ENCODE results near the gene MMP14. TPM values are rescaled to one million over a fixed set of nuclear protein-coding genes. Genes with fewer than 3 reads are reported as not detected.
"Not testable (repeated sequence)": the region's sequence is repeated elsewhere in the genome, so short reads cannot be mapped to it uniquely, and the experiment has no call there.

Gene MMP14
- total and polyA plus RNA-seq, 4 donors: 60.5 to 262 (median 78.0) TPM

- Histone ChIP-seq H3K36me3 (ENCODE audit: control insufficient read depth, insufficient read depth, low read length) (peaks cover 49% of the 10 kb centered on the region), H3K27ac (ENCODE audit: low read depth, low read length) (peak overlapping the region; percentile 86), H3K4me3 (ENCODE audit: low read depth, low read length) (no peak overlapping the region), H3K27me3 (ENCODE audit: control insufficient read depth, insufficient read depth, low read length) (no peaks in the 10 kb centered on the region), H3K4me1 (ENCODE audit: control insufficient read depth, insufficient read depth, low read length) (peaks cover 48% of the 10 kb centered on the region), H3K9me3 (ENCODE audit: control insufficient read depth, insufficient read depth, low read length) (no peaks in the 10 kb centered on the region)
- WGBS (ENCODE audit: insufficient coverage): 88% methylated on average over 25 of the region's 26 CpGs
- no peak for DNase-seq (ENCODE audit: low read depth in 4 of 6, low spot score in 6 of 6)
Observed at GRCh38 chr14:22845821-22846625, 9.6 kb downstream of the MMP14 start.

- H3K4me1 ChIP-seq (ENCODE audit: control insufficient read depth, insufficient read depth, low read length): peaks cover 54% of the 10 kb centered on the region
Observed at GRCh38 chr14:22846811-22847307, 10.5 kb downstream of the MMP14 start.

GRCh38 chr14:22847661-22848341 lies 11.4 kb downstream of the MMP14 start:
- Histone ChIP-seq H3K27ac (ENCODE audit: low read depth, low read length) (peak overlapping the region; percentile 94), H3K27me3 (ENCODE audit: control insufficient read depth, insufficient read depth, low read length) (no peaks in the 10 kb centered on the region), H3K4me3 (ENCODE audit: low read depth, low read length) (no peak overlapping the region), H3K9me3 (ENCODE audit: control insufficient read depth, insufficient read depth, low read length) (no peaks in the 10 kb centered on the region), H3K4me1 (ENCODE audit: control insufficient read depth, insufficient read depth, low read length) (peaks cover 57% of the 10 kb centered on the region), H3K36me3 (ENCODE audit: control insufficient read depth, insufficient read depth, low read length) (peaks cover 38% of the 10 kb centered on the region)
- DNase-seq (ENCODE audit: low read depth in 4 of 6, low spot score in 6 of 6): peak in 1 of 6 donors; percentile 25
- WGBS (ENCODE audit: insufficient coverage): 84% methylated on average over 8 of the region's 14 CpGs

More at GRCh38 chr14:22846811-22847307, 10.5 kb downstream of the MMP14 start:
- Histone ChIP-seq H3K27me3 (ENCODE audit: control insufficient read depth, insufficient read depth, low read length) (no peaks in the 10 kb centered on the region), H3K36me3 (ENCODE audit: control insufficient read depth, insufficient read depth, low read length) (peaks cover 42% of the 10 kb centered on the region), H3K4me3 (ENCODE audit: low read depth, low read length) (no peak overlapping the region), H3K9me3 (ENCODE audit: control insufficient read depth, insufficient read depth, low read length) (no peaks in the 10 kb centered on the region), H3K27ac (ENCODE audit: low read depth, low read length) (peak overlapping the region; percentile 86)
- no peak for DNase-seq (ENCODE audit: low read depth in 4 of 6, low spot score in 6 of 6)
- 88% methylated on average over 11 of the region's 11 CpGs for WGBS (ENCODE audit: insufficient coverage)

- peak overlapping the region; percentile 94 for H3K27ac ChIP-seq (ENCODE audit: low read depth, low read length)
- DNase-seq (ENCODE audit: low read depth in 4 of 6, low spot score in 6 of 6): peak in 2 of 6 donors; percentile 60 to 93
- WGBS (ENCODE audit: insufficient coverage): 33% methylated on average over 2 of the region's 12 CpGs
- H3K36me3 ChIP-seq (ENCODE audit: control insufficient read depth, insufficient read depth, low read length): peaks cover 32% of the 10 kb centered on the region
- H3K4me3 ChIP-seq (ENCODE audit: low read depth, low read length): no peak overlapping the region
- peaks cover 64% of the 10 kb centered on the region for H3K4me1 ChIP-seq (ENCODE audit: control insufficient read depth, insufficient read depth, low read length)
- no peaks in the 10 kb centered on the region for H3K27me3 ChIP-seq (ENCODE audit: control insufficient read depth, insufficient read depth, low read length)
- no peaks in the 10 kb centered on the region for H3K9me3 ChIP-seq (ENCODE audit: control insufficient read depth, insufficient read depth, low read length)
Observed at GRCh38 chr14:22848351-22849164, 12.2 kb downstream of the MMP14 start.

GRCh38 chr14:22849212-22849819 lies 12.9 kb downstream of the MMP14 start:
- Histone ChIP-seq H3K36me3 (ENCODE audit: control insufficient read depth, insufficient read depth, low read length) (peaks cover 27% of the 10 kb centered on the region), H3K4me1 (ENCODE audit: control insufficient read depth, insufficient read depth, low read length) (peaks cover 64% of the 10 kb centered on the region), H3K9me3 (ENCODE audit: control insufficient read depth, insufficient read depth, low read length) (no peaks in the 10 kb centered on the region), H3K27ac (ENCODE audit: low read depth, low read length) (peak overlapping the region; percentile 94), H3K27me3 (ENCODE audit: control insufficient read depth, insufficient read depth, low read length) (no peaks in the 10 kb centered on the region), H3K4me3 (ENCODE audit: low read depth, low read length) (no peak overlapping the region)
- DNase-seq (ENCODE audit: low read depth in 4 of 6, low spot score in 6 of 6): peak in 1 of 6 donors; percentile 75
- 57% methylated on average over 10 of the region's 19 CpGs for WGBS (ENCODE audit: insufficient coverage)

GRCh38 chr14:22850944-22851764 lies 14.8 kb downstream of the MMP14 start:
- peaks cover 60% of the 10 kb centered on the region for H3K4me1 ChIP-seq (ENCODE audit: control insufficient read depth, insufficient read depth, low read length)

GRCh38 chr14:22852178-22852577 lies 15.8 kb downstream of the MMP14 start:
- DNase-seq (ENCODE audit: low read depth in 4 of 6, low spot score in 6 of 6); H3K9me3 ChIP-seq (ENCODE audit: control insufficient read depth, insufficient read depth, low read length); H3K27me3 ChIP-seq (ENCODE audit: control insufficient read depth, insufficient read depth, low read length); H3K27ac ChIP-seq (ENCODE audit: low read depth, low read length); H3K4me3 ChIP-seq (ENCODE audit: low read depth, low read length); H3K36me3 ChIP-seq (ENCODE audit: control insufficient read depth, insufficient read depth, low read length): not testable (repeated sequence)
- H3K4me1 ChIP-seq (ENCODE audit: control insufficient read depth, insufficient read depth, low read length): peaks cover 50% of the 10 kb centered on the region
- no CpG with 5 or more reads among the region's 12 CpGs for WGBS (ENCODE audit: insufficient coverage)

More at GRCh38 chr14:22850944-22851764, 14.8 kb downstream of the MMP14 start:
- H3K36me3 ChIP-seq (ENCODE audit: control insufficient read depth, insufficient read depth, low read length): peaks cover 8% of the 10 kb centered on the region
- no peak overlapping the region for H3K4me3 ChIP-seq (ENCODE audit: low read depth, low read length)
- WGBS (ENCODE audit: insufficient coverage): 83% methylated on average over 9 of the region's 9 CpGs
- H3K27ac ChIP-seq (ENCODE audit: low read depth, low read length): peak overlapping the region; percentile 78
- H3K27me3 ChIP-seq (ENCODE audit: control insufficient read depth, insufficient read depth, low read length): no peaks in the 10 kb centered on the region
- DNase-seq (ENCODE audit: low read depth in 4 of 6, low spot score in 6 of 6): peak in 1 of 6 donors; percentile 89
- H3K9me3 ChIP-seq (ENCODE audit: control insufficient read depth, insufficient read depth, low read length): no peaks in the 10 kb centered on the region

GRCh38 chr14:22852599-22852939 lies 16.2 kb downstream of the MMP14 start:
- DNase-seq (ENCODE audit: low read depth in 4 of 6, low spot score in 6 of 6): no peak
- Histone ChIP-seq H3K4me1 (ENCODE audit: control insufficient read depth, insufficient read depth, low read length) (peaks cover 48% of the 10 kb centered on the region), H3K9me3 (ENCODE audit: control insufficient read depth, insufficient read depth, low read length) (no peaks in the 10 kb centered on the region), H3K36me3 (ENCODE audit: control insufficient read depth, insufficient read depth, low read length) (no peaks in the 10 kb centered on the region), H3K27me3 (ENCODE audit: control insufficient read depth, insufficient read depth, low read length) (no peaks in the 10 kb centered on the region), H3K4me3 (ENCODE audit: low read depth, low read length) (no peak overlapping the region), H3K27ac (ENCODE audit: low read depth, low read length) (peak overlapping the region; percentile 29)
- no CpG with 5 or more reads among the region's 2 CpGs for WGBS (ENCODE audit: insufficient coverage)

Data from spinal cord (tissue), 10 donors.